Measurements from ENCODE around the gene SRP19.
"Not testable (repeated sequence)": the region's sequence is repeated elsewhere in the genome, so short reads cannot be mapped to it uniquely, and the experiment has no call there.

The SRP19 gene

DNA sequence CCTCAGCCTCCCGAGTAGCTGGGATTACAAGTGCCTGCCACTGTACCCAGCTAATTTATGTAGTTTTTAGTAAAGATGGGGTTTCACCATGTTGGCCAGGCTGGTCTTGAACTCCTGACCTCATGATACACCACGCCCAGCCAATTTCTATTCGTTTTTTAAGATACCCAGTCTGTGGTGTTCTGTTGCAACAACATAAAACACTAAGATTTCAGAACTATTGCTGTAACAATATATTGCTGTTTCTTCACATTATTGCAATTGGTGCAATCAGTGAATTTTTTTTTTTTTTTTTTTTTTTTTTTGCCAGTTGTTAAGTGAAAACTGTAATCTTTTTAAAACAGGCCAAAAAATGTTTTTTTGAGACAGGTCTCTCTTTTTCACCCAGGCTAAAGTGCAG is 9.9 kb downstream of the SRP19 start:
- DNase-seq (ENCODE audit: low read depth in 2 of 2) = no peak

DNA sequence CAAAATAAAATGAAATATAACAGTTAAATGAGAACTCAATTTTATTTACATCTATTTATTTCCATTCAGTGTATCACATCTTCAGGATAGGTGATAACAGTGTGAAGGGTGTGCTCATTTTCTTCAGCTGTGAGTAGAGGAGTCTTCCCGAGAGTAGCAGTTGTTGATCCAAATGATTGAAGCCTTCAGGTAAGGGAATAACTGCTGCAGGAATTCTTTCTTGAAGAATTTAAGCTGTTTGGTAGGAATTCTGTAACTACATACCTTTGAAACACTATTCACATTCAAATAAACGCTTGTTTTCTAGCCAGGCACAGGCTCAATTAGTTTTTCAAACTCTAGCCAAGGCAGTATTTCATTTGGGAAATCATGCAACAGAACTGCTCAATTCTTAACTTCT is 15.3 kb downstream of the SRP19 start:
- no peak for DNase-seq (ENCODE audit: low read depth in 2 of 2)

DNA sequence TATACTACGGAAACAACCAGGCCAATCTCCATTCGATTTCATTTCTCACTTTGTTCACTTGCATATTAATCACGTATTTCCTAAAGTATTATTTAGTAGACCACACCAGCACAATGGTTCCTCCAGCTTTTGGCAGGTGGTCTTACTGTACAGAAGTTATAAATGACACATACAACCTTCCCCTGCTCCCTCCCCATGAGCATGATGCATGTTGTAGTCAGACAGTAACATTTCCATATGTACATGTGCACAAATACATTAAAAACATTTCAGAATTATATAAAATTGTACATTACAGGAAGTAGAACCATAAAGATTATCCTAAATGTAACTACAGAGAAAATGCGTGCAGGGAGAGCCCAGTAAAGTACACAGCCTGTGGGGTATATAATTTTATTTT is 17.0 kb downstream of the SRP19 start:
- no peak for DNase-seq (ENCODE audit: low read depth in 2 of 2)

DNA sequence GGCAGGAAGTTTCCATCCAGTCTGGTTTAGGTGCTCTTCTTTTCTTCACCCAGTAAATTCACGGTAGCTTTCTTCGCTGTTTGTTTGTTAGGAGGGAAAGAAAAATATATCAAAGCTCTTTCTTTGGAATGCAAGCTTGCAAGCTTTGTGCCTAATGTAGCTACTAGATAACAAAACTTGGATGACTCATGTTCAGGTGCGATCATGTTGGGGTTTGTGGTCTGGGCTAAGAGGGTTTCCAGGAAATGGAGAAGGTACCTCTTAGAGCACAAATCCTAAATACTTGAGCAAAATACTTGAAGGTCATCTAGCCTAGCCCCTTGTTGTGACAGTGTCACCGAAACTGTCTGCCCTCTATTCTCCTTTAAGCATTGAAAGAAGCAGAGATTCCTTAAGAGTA is 17.7 kb downstream of the SRP19 start:
- DNase-seq (ENCODE audit: low read depth in 2 of 2) = no peak

DNA sequence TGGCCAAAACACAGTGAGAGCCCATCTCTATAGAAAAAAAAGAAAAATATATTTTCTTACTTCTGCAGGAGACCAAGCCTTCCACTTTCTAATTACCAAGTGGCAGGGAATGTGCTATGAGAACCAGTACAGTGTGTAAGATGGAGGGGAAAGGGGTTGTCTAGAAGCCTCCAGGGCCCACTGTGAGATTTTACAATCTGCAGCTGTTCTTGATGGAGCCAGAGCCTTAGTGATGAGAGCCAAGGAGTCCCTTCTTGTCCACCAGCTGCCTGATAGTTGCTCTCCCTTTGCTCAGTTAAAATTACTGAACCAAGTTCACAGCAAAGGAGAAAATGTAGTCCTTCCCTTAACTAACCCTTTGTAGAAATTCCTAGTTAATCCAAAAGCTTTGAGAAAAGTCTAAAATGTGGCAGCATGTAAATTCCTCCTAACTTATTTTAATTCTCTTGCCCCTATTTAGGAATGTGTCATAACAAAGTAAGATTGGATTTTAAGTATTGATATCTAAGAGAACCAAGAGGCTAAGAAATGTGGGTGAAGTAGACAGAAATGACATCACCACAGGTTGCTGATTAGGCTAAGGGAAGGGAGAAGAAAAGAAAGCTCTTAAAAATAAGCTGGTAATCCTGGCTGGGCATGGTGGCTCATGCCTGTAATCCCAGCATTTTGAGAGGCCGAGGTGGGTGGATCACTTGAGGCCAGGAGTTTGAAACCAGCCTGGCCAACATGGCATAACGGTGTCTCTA is 19.3 kb downstream of the SRP19 start:
- DNase-seq (ENCODE audit: low read depth in 2 of 2) = no peak

DNA sequence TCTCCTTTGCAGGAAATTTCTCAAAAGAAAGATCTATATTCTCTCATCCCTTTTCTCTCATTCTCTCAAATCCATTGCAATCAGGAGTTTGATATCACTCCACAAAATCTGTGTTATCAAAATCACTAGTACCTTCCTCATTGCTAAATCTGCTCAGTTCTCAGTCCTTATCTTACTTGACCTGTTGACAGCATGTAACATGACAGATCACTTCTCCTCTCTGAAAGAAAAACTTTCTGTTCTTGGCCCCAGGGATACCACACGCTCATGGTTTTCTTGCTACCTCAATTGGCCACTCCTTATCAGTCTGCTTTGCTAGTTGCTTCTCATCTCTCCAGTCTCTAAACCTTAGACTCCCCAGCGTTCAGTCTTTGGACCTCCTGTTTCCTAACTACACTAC is 22.1 kb downstream of the SRP19 start:
- DNase-seq (ENCODE audit: low read depth in 2 of 2) = no peak

DNA sequence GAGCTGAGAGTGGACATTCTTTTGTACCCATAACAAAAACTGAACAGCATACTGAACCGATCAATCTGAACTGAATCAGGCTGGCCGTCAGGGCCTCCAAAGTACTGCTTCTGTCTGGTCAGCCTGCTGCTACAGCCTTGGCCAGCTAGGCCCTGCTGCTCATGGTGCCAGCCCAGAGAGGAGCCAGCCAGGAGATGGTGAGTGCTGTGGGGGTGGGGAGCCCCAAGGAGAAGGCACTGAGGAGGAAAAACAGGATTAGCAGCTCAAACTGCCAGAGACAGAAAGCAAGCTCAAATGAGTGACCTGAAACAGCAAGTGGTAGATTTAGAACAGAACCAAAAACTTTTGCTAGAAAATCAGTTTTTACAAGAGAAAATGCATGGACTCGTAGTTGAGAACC is 23.9 kb downstream of the SRP19 start:
- no peak for DNase-seq (ENCODE audit: low read depth in 2 of 2)

DNA sequence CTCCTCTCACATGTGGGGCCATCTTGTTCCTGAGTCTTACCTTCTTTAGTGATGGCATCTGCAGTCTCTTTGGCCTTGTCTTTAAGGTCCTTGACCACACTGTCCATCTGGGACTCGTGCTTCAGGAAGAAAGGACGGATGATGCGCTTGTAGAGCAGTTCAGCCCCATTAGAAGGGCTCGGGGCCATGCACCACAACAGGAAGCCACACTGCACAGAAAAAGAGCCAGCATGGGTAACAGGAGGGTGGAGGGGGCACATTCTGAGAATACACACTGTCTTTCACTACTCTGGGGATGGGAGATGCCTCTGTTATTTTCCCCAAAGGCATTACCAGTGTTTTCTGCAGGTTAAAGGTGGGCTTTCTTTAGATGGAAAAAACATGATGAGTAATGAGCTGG is 25.9 kb downstream of the SRP19 start:
- no peak for DNase-seq (ENCODE audit: low read depth in 2 of 2)

DNA sequence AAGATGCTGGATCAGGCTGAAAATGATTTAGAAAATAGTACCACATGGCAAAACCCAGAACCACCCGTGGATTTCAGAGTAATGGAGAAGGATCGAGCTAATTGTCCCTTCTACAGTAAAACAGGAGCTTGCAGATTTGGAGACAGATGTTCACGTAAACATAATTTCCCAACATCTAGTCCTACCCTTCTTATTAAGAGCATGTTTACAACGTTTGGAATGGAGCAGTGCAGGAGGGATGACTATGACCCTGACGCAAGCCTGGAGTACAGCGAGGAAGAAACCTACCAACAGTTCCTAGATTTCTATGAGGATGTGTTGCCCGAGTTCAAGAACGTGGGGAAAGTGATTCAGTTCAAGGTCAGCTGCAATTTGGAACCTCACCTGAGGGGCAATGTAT is 31.0 kb downstream of the SRP19 start:
- DNase-seq (ENCODE audit: low read depth in 2 of 2) = not testable (repeated sequence)

DNA sequence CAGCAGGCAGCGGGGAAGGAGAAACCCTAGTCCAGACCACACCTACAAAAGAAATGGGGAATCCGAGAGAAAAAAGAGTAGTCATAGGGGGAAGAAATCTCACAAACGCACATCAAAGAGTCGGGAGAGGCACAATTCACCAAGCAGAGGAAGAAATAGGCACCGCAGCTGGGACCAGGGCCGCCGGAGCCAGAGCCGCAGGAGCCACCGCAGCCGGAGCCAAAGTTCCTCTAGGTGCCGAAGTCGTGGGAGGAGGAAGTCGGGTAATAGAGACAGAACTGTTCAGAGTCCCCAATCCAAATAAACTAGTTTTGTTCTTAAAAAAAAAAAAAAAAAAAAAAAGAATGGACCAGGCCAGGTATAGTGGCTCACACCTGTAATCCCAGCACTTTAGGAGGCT is 31.7 kb downstream of the SRP19 start:
- no peak for DNase-seq (ENCODE audit: low read depth in 2 of 2)

DNA sequence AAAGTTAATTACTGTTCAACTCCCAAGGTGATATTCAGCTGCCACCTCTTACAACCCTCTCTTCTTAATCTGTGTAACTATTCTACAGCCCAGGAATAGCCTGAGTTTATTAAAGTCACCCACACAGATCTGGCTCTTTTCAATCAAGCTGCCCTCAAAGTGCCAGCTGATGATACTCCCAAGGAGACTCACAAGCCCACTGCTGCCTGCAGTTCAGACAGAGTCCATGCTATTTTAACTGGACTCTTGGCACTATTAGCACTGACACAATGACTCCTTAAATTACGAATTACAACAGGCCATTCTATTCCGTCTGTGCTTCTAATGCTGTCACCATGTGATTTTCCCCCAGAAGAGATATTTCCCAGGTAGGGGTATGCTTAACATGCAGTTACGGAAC is 34.6 kb downstream of the SRP19 start:
- DNase-seq (ENCODE audit: low read depth in 2 of 2) = no peak

DNA sequence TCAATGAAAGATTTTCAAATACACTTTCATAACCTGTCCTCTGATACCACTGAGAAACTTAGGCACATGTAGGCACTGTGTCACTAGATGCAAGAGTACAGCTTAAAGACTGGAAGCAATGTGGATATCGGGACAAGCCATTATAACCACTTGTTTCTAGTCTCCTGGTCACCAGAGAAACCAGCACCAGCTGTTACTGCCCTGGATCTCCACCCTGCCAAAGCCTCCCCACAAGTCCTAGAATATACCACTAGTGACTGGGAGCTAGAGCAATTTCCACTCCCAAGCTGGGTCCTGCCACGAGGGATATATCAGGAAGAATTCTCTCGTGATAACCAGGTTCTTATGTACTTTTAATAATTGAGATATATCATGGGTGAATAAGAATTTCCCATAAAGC is 41.5 kb downstream of the SRP19 start:
- no peak for DNase-seq (ENCODE audit: low read depth in 2 of 2)

DNA sequence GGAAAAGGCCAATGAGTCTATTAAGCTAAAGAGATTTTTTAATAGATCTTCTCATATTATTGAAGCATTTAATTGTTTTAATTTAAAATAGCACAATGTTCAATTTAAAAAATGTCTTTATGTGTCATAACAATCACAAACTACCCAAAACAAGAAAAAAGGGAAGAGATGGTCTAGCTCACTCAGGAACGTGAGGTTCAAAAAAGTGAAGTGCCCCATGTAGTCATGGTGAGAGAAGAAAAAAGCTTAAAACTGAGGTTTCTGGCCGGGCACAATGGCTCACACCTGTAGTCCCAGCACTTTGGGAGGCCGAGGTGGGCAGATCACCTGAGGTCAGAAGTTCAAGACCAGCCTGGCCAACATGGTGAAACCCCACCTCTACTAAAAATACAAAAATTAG is 43.9 kb downstream of the SRP19 start:
- DNase-seq (ENCODE audit: low read depth in 2 of 2) = not testable (repeated sequence)

DNA sequence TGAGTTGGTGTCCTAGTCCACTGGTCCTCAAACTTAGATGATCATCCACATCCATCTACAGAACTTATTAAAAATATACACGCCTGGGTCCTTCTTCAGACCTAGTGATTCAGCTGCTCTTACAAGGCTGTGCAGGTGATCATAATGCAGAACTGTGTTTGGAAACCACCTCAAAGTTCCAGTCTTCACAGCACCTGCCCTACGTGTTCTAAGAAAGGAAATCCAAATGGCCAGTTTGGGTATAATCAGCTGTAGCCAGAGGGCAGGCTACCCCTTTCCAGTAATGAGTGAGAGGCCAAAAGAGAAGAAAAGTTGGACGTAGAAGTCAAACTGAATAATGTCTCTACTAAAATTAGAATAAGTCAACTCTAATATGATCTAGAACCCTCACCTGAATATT is 45.5 kb downstream of the SRP19 start:
- DNase-seq (ENCODE audit: low read depth in 2 of 2) = no peak

DNA sequence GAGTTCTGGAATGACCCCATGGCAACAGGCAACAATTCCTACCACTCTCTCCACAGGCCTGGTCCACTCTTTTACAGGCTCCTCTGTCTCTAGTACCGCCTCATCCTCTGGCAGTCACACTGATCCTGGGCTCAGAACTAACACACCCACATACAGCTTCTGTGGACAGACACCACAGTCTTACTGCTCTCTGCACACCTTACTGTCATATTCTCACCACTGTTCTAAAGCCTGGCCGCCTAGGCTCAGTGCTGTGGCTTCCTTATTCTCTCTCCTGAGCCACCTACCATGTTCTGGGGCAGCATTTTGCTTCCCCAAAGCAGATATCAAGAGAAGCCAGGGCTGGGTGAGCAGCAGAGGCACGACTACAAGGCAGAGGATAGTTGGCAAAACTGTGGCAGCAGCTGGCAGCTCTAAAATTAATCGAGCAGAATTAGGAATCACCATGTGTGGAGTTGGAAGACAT is 46.1 kb downstream of the SRP19 start:
- no peak for DNase-seq (ENCODE audit: low read depth in 2 of 2)

DNA sequence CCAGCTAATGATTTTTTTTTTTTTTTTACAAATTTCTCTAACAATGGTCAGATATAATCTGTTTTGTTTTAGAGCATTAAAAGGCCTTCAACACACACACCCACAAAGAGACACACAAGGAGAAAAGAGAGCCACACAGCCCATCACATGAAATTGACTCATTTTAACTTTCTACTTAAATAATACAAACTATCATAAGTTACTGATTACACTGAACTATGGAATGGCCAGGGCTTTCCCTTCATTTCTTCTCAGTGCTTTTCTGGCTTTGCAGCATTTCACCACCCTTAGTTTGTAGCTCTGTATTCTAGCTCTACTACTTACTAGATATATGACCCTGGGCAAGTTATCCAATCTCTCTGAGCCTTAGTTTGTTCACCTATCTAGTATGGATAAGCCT is 47.8 kb downstream of the SRP19 start:
- no peak for DNase-seq (ENCODE audit: low read depth in 2 of 2)

DNA sequence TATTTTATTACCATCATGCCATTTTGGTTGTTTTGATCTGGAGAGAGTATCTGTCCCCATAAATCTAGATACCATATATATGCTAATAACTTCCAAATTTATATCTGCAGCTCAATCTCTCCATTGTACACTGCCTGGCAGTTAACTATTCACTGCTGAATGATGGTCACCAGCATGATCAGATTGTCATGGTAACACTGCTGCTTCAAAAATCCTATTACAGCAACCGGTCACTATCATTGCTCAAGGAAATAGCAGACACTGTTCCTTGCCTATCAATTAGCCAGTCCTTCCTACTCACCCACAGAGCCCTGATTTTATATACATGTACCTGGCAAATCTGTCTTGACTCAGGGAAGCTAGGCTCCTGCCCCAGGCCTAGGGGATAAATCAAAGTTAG is 49.4 kb downstream of the SRP19 start:
- no peak for DNase-seq (ENCODE audit: low read depth in 2 of 2)

DNA sequence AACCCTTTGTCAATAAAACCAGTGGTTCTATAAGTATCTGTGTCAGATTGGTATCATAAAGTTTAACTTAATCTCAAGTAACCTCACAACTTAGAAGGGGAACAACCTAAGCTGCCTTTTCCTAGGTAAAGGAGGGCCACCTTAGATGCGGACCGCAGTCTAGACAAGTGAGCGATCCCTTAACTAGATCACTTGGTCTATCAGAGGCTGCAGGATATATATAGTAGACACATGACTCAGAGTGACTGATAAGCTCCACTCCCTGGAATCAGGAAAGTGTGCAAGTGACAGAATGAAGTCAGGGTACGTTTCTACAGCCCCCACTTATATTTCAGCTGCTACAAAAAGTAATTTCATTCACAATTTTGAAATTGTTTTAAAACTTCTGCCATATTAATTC is 53.5 kb downstream of the SRP19 start:
- no peak for DNase-seq (ENCODE audit: low read depth in 2 of 2)

DNA sequence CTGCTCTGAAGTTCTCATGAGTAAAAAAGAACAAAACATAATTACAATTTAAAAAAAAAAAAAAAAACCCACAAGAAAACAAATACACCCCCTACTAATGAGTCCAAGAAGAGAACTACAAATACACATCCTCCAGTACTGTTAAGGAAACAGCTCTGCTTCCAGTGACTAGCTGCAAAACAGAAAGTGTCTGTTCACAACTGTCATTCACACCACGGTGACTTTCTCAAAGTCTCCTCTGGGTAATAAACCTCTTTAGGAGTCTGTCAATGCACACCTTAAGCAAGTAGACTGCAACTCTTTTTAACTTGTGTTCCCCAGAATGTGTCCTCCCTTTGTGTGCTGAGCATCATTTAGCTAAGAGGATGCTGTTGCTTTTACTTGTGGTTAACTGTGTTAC is 54.7 kb downstream of the SRP19 start:
- DNase-seq (ENCODE audit: low read depth in 2 of 2) = no peak

DNA sequence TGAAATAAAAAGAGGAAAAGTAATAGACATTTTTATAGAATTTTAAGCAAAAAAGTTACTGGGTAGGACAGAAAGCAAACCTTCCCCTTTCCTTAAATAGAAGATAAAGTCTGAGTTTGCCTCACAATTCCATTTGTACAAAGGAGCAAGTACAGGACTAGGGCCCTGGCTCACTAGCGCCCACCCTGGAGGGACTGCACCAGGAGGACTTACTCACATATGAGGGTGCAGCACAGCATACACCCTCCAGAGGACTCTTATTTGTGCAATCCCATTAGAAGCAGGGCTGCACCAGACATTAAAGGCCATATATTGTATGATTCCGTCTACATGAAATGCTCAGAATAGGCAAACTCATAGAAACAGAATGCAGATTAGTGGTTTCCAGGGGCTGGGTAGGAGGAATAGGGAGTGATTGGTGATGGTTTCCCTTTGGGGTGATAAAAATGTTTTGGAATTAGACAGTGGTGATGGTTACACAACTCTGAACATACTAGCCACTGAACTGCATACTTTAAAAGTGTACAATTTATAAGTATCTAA is 56.4 kb downstream of the SRP19 start:
- DNase-seq (ENCODE audit: low read depth in 2 of 2) = peak in 1 of 2 experiments; percentile 26

DNA sequence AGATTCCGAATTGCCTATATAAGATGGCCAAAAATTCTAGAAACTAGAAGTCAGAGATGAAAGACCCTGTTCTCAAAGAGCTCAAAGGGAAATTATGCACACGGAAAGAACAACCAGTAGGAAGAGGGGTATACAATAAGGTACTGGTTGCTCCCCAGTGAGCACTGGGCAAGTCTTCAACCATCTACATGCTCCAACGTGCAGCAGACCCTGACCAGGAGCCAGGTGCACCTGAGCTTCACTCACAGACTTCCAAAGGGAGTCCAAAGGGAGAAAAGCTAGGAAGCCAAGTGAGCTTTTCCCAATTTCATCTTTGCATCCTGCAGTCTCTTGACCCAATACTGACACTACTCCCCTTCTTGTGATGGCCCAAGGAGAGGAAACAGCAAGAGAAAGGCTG is 57.0 kb downstream of the SRP19 start:
- no peak for DNase-seq (ENCODE audit: low read depth in 2 of 2)

DNA sequence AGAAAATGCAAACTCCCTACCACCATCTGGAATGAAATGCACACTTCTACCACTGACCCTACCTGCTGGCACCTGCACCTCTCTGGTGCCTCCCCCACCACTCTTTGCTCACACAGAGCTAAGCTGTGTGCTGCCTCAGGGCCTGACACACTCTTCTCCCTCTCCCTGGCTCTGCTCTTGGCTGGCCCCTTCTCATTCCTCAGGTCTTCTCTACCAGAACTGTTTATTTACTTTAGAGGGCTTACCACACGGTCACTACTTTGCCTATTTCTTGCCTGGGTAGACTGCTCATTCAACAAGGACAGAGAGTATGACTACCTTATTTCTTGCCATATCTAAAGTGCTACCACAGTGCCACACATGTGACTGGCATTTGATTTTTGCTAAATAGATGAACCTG is 57.6 kb downstream of the SRP19 start:
- no peak for DNase-seq (ENCODE audit: low read depth in 2 of 2)

Measured in fibroblast of skin of left quadriceps (primary cell).